Psoas muscle (tissue), 8 donors: Measurements from ENCODE around the gene SRCAP. TPM values are rescaled to one million over a fixed set of nuclear protein-coding genes. Genes with fewer than 3 reads are reported as not detected.

ENCODE experiments used
- ATAC-seq, 4 donors: fragments of 200-7000 bp; cut with Tn5 transposase; one replicate each; pipeline ENCODE4 v1.9.1; 2020; ENCODE audit warnings: moderate library complexity in 3 of 4, mild to moderate bottlenecking in 2 of 4
- DNase-seq, 2 donors: peaks; one replicate each; pipeline ENCODE4 v3.0.0-alpha.2; 2020
- H3K27ac ChIP-seq: fragments of 200-600 bp; one replicate; pipeline ENCODE4 v1.8.0; 2022
- H3K27me3 ChIP-seq, 3 donors: fragments of 200-600 bp in 1 of 3; one replicate each; pipeline versions ENCODE4 v1.6.1 to v1.8.0; 2013 to 2022; ENCODE audit warnings: low read length in 2 of 3, mild to moderate bottlenecking in 2 of 3, moderate library complexity in 1 of 3; ENCODE audit not compliant: insufficient read depth in 3 of 3
- H3K36me3 ChIP-seq, 2 donors: fragments of 200-600 bp in 1 of 2; one replicate each; pipeline versions ENCODE4 v1.6.1 to v1.8.0; 2013 to 2022; ENCODE audit warnings: low read depth in 1 of 2, mild to moderate bottlenecking in 1 of 2, moderate library complexity in 1 of 2; ENCODE audit not compliant: insufficient read depth in 1 of 2
- H3K4me1 ChIP-seq: fragments of 200-600 bp; one replicate; pipeline ENCODE4 v1.8.0; 2022
- H3K4me3 ChIP-seq: fragments of 200-600 bp; one replicate; pipeline ENCODE4 v1.8.0; 2022; ENCODE audit warnings: mild to moderate bottlenecking
- H3K9me3 ChIP-seq: fragments of 200-600 bp; one replicate; pipeline ENCODE4 v1.8.0; 2022
- WGBS, 3 donors: extraction: QIAGEN DNeasy Blood & Tissue Kit; methylation state at CpG; one replicate each; pipeline versions ENCODE4 v1.1.6 to v1.1.7; 2013; 5-methylcytosine and 5-hydroxymethylcytosine counted together
- intact Hi-C, 2 donors: fragments of 100-400 bp; cut with DNase I; formaldehyde crosslinking; loops; one replicate each; pipeline versions ENCODE4 v1.11.0 to v1.14.2; 2022
- polyA plus RNA-seq, 3 donors: library from polyadenylated mRNA; stranded (reverse); fragments of 200-250 nt; gene quantifications; one replicate each; pipeline ENCODE4 v1.2.3, GENCODE V29; 2013
- total RNA-seq, 4 donors: library from RNA; stranded (reverse); fragmentation: NEBNext Ultra II Directional in 2 of 4; extraction: Animal tissue kit (Norgen Biotek cat#: 25700) in 2 of 4; gene quantifications; one replicate each; pipeline versions ENCODE4 v1.2.1 to v1.2.4, GENCODE V29; 2021 to 2023
- TF ChIP-seq, protein P1 (sequence below): fragments of 200-600 bp; IDR thresholded peaks from one replicate; pipeline ENCODE4 v1.8.0; 2022; ENCODE audit warnings: antibody characterized with exemption
- donor health status: healthy with polysubstance abuse.
- donor health status: DM: no; HTN: no; CAD: no; lungs with moderate emphysema.
- donor health status: Bipolar disorder and iron deficiency.
- donor health status: healthy.
- donor health status: DM: yes; HTN: yes; CAD: no.
- donor health status: DM: no; HTN: no; CAD: no.
- donor health status: DM: no; HTN: no; CAD: no.
- donor health status: DM: yes; HTN: yes; CAD: no.

SRCAP gene
- total and polyA plus RNA-seq, 7 donors = 4.4 to 50.1 (median 37.8) TPM

DNA sequence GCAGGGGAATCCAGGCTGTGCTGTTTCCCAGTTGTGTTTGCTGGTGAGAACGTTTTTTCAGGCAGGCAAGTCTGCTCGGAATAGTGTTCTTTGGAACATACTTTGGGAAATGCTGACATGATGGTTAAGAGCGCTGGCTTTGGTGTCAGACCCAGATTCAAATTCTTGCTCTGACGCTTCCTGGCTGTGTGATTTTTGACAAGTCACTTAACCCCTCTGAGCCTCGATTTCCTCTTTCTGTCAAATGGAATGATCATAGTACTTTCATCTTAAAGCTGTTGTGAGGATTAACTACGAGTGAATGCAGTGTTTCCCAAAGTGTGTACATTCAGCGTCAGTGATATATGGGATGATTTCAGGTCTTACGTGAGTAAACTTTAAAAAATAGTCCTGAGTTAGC is 35.9 kb upstream of the SRCAP start:
- Histone ChIP-seq H3K27me3 (no peaks in the 10 kb centered on the region), H3K4me1 (peaks cover 39% of the 10 kb centered on the region), H3K27ac (no peak overlapping the region), H3K9me3 (no peaks in the 10 kb centered on the region), H3K4me3 (no peak overlapping the region), H3K36me3 (peaks cover 13 to 75% of the 10 kb centered on the region in 2 donors)
- 78 to 86% (median 79%) methylated on average over 8 of the region's 8 CpGs for WGBS, 3 donors
- no peak for DNase-seq
- intact Hi-C loops = loop anchor here in 1 of 2 donors (5.0 kb wide), 1 partner anchor 34 kb away; the partner anchor contains the start of gene SRCAP
- TF ChIP-seq, protein P1, sequence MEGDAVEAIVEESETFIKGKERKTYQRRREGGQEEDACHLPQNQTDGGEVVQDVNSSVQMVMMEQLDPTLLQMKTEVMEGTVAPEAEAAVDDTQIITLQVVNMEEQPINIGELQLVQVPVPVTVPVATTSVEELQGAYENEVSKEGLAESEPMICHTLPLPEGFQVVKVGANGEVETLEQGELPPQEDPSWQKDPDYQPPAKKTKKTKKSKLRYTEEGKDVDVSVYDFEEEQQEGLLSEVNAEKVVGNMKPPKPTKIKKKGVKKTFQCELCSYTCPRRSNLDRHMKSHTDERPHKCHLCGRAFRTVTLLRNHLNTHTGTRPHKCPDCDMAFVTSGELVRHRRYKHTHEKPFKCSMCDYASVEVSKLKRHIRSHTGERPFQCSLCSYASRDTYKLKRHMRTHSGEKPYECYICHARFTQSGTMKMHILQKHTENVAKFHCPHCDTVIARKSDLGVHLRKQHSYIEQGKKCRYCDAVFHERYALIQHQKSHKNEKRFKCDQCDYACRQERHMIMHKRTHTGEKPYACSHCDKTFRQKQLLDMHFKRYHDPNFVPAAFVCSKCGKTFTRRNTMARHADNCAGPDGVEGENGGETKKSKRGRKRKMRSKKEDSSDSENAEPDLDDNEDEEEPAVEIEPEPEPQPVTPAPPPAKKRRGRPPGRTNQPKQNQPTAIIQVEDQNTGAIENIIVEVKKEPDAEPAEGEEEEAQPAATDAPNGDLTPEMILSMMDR = no peak
- ATAC-seq = no peak

DNA sequence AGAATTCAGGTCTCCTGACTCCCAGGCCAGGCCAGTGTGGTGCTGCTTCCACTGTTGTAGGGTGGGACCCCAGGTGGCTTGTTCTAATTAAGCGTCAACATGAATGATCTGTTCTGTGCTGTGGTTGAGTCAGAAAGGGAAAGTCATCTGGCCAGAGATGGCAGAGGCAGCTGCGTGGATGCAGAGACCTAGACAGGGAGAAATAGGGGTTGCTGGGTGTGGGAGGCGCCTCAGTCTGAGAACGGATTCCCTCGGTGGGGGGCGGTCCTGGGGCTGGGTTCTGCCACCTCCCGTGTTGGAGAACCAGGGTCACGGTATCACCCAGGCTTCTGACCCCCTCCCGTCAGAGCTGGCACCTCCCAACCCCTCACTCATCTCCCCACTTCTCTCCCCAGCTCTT is 35.2 kb upstream of the SRCAP start:
- H3K4me1 ChIP-seq = peaks cover 39% of the 10 kb centered on the region
- H3K36me3 ChIP-seq = peaks cover 19 to 83% of the 10 kb centered on the region in 2 donors
- H3K4me3 ChIP-seq = no peak overlapping the region
- no peaks in the 10 kb centered on the region for H3K27me3 ChIP-seq
- TF ChIP-seq, protein P1 = no peak
- no peak overlapping the region for H3K27ac ChIP-seq
- 52 to 78% (median 76%) methylated on average over 3 to 9 of the region's 9 CpGs for WGBS, 3 donors
- no peaks in the 10 kb centered on the region for H3K9me3 ChIP-seq
- intact Hi-C loops = loop anchor here in 1 of 2 donors (5.0 kb wide), 1 partner anchor 33 kb away; the partner anchor contains the start of gene SRCAP
- no peak for ATAC-seq
- DNase-seq = no peak

DNA sequence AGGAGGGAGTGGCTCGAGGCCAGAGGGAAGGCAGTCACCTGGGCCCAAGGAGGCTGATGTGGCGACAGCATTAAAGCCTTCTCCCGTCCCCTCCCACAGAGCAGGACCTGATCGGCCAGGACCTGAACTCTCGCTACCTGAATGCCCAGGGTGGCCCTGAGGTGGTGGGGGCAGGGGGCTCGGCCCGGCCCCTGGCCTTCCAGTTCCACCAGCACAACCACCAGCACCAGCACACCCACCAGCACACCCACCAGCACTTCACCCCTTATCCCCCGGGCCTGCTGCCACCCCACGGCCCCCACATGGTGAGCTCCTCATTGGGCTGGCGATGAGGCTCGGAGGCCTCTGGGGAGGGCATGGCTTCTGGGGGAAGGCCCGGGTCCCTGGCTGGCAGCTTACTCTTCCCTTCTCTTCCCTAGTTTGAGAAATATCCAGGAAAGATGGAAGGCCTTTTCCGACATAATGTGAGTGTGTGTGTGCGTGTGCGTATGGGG is 34.3 kb upstream of the SRCAP start:
- no peak for DNase-seq
- 84 to 93% (median 90%) methylated on average over 12 to 15 of the region's 15 CpGs for WGBS, 3 donors
- Histone ChIP-seq H3K9me3 (no peaks in the 10 kb centered on the region), H3K4me3 (no peak overlapping the region), H3K27me3 (no peaks in the 10 kb centered on the region), H3K27ac (no peak overlapping the region), H3K4me1 (peaks cover 39% of the 10 kb centered on the region), H3K36me3 (peaks cover 26 to 92% of the 10 kb centered on the region in 2 donors)
- no peak for ATAC-seq
- intact Hi-C loops = loop anchor here in 1 of 2 donors (5.0 kb wide), 1 partner anchor 33 kb away; the partner anchor contains the start of gene SRCAP
- TF ChIP-seq, protein P1 = no peak

DNA sequence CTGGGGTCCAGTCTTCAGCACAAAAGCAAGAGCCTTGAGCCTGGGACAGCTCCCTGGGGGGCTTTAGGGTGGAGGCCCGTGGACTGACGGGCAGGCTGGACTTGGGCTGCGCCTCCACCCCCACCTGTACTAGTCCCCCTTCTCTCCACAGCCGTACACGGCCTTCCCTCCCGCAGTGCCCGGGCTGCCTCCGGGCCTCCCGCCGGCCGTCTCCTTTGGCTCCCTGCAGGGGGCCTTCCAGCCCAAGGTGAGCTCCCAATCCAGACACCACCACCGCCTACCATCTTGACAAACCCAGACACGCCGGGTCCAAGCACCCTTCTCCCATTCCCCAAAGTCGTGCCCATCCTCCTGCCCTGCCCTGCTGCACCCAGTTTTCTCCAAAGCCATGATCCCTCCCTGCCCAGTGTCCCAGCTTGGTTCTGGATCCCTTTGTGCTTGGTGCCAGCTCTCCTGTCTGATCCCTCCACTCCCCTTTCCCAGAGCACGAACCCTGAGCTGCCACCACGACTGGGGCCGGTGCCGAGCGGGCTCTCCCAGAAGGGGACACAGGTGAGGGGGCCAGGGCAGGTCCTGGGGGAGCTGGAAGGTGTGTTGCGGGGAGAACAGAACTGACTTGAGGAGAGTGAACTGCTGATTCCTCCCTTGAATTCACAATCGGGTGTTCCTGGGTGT is 33.7 kb upstream of the SRCAP start:
- no peak for DNase-seq
- Histone ChIP-seq H3K36me3 (peaks cover 31 to 97% of the 10 kb centered on the region in 2 donors), H3K4me1 (peaks cover 34% of the 10 kb centered on the region), H3K9me3 (no peaks in the 10 kb centered on the region), H3K27ac (no peak overlapping the region), H3K4me3 (no peak overlapping the region), H3K27me3 (no peaks in the 10 kb centered on the region)
- TF ChIP-seq, protein P1 = no peak
- intact Hi-C loops = no loop called here
- 84 to 86% (median 86%) methylated on average over 22 of the region's 22 CpGs for WGBS, 3 donors
- no peak for ATAC-seq
